NCI-H1436 (cell line): Measurements from ENCODE around the gene GLDN.
"Not testable (repeated sequence)": the region's sequence is repeated elsewhere in the genome, so short reads cannot be mapped to it uniquely, and the experiment has no call there.

ENCODE experiments used
- DNase-seq: peaks from one replicate; lab custom pipeline; 2025; lab: John Stamatoyannopoulos, UW

Gene GLDN

GRCh38 chr15:51446029-51446744 is 104.7 kb downstream of the GLDN start:
- DNase-seq, result not testable (repeated sequence)

GRCh38 chr15:51447855-51448621 is 106.6 kb downstream of the GLDN start:
- DNase-seq, result no peak

DNA sequence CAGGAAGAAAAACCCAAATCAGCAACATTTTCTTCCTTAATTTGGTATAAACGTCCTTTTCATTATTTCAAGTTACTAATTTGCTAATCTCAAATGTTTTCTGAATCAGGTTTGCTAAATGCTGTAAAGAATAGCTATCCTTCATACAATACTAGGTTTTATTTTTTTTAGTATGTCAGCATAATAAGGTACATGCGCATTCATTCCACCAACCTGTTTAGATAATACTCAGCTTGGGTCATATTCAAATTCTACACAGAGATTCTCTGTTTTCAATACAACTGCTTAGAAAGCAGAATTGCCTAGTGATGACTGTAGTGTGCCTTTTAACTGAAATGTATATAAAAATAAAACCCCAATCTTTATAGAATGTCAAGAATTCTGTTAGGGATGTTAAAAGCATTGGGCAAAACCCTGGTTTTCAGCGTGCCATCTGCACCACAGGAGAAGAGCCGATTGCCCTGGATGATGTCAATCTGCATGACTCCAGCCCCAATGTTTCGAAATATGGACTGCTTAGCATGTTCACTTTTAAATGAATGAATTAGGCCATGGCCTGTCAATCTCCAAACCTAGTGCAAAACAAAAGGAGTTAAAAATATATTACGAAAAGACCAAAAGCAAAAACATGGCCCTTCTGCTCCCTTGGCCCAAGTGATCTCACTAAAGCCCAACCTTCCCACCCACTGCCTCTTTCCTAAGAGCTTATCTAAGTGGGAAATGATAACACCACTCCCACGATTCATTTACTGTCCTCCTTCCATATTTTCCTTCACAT is 107.4 kb downstream of the GLDN start:
- no peak for DNase-seq

DNA sequence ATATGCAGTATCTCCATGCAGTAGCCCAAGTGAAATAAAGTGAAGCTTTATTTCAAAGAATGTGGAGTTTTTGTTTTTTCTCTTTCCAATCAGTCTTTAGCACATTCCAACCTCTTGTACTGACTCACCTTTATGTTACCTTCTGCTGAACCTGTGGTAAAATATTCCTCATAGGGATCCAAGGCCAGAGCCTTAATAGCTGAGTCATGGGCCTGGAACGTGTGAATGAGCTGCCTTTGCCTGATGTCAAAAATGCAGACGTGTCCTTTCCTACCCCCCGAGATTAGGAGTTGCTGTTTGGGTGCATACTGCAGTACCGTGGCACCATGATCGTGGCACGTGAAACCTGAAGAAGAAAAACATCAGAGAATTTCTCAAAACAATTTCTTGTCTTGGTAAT is 108.5 kb downstream of the GLDN start:
- no peak for DNase-seq
